HCT116 (cell line): ENCODE data around the gene NOP10. TPM values are rescaled to one million over a fixed set of nuclear protein-coding genes. Genes with fewer than 3 reads are reported as not detected.

Experiments used
- ATAC-seq: fragments of 200-7000 bp; cut with Tn5 transposase; 2 replicates; pipeline ENCODE4 v1.9.1; 2020; ENCODE audit warnings: mild to moderate bottlenecking, moderate library complexity
- BruUV-seq: library from RNA; stranded (reverse); fragments of 400-500 nt; replicated peaks from 2 replicates; lab custom pipeline; 2021; lab: Mats Ljungman, UMichigan
- CTCF ChIA-PET: fragments of 300-600 bp; sonication (Branson Sonifier 250); formaldehyde crosslinking; loops from one replicate; lab custom pipeline; 2021; ENCODE audit warnings: antibody characterized with exemption; lab: Charles Lee
- POLR2A ChIA-PET: fragments of 300-600, 350-600 bp; sonication (Branson Sonifier 250); formaldehyde crosslinking; loops from one replicate; lab custom pipeline; 2021; ENCODE audit warnings: antibody characterized with exemption; lab: Charles Lee
- RAD21 ChIA-PET, 2 experiments: fragments of 300-600 bp; sonication (Branson Sonifier 250); formaldehyde crosslinking; loops; one replicate each; lab custom pipeline; 2023; ENCODE audit warnings: low total read pairs in 2 of 2; ENCODE audit not compliant: uncharacterized antibody in 2 of 2, unreplicated experiment in 2 of 2, low non-redundant PET in 1 of 2; lab: Charles Lee
- DNase-seq: peaks from one replicate; pipeline ENCODE4 v3.0.0-alpha.2; 2010; ENCODE audit warnings: low read depth, low spot score
- H2AFZ ChIP-seq: fragments of 200-600 bp; shearing (Covaris generic), sonication (generic); 2 replicates; pipeline ENCODE4 v1.6.1; 2017; ENCODE audit warnings: low read depth, mixed run types, mixed read lengths, antibody characterized with exemption, low read length; ENCODE audit not compliant: poor library complexity, severe bottlenecking
- H3K27ac ChIP-seq: 2 replicates; pipeline ENCODE4 v1.5.1; 2012; ENCODE audit warnings: low read depth, low read length
- H3K27me3 ChIP-seq: fragments of 200-600 bp; sonication (generic); 2 replicates; pipeline ENCODE4 v1.6.1; 2016; ENCODE audit warnings: mixed run types, low read length, mixed read lengths; ENCODE audit not compliant: insufficient read depth
- H3K36me3 ChIP-seq, 2 experiments: fragments of 200-500 bp in 1 of 2; fragments of 200-600 bp in 1 of 2; sonication (Bioruptor generic) in 1 of 2; sonication (generic) in 1 of 2; 2 replicates each; pipeline versions ENCODE4 v1.5.1 to v1.6.1; 2014 to 2016; ENCODE audit warnings: low read length in 2 of 2, inconsistent platforms in 1 of 2, mixed read lengths in 1 of 2, mixed run types in 1 of 2; ENCODE audit not compliant: insufficient read depth in 2 of 2, control insufficient read depth in 1 of 2
- H3K4me1 ChIP-seq, 2 experiments: fragments of 200-600 bp in 1 of 2; sonication (generic) in 1 of 2; 2 replicates each; pipeline versions ENCODE4 v1.5.1 to v1.6.1; 2012 to 2017; ENCODE audit warnings: low read length in 2 of 2, inconsistent platforms in 1 of 2, mild to moderate bottlenecking in 1 of 2, mixed read lengths in 1 of 2, mixed run types in 1 of 2, moderate library complexity in 1 of 2; ENCODE audit not compliant: insufficient read depth in 2 of 2, control insufficient read depth in 1 of 2
- H3K4me2 ChIP-seq: fragments of 200-600 bp; sonication (generic); 2 replicates; pipeline ENCODE4 v1.6.1; 2017; ENCODE audit warnings: mixed run types, low read length, mixed read lengths
- H3K4me3 ChIP-seq, 2 experiments: fragments of 200-600 bp in 1 of 2; sonication (generic) in 1 of 2; replicated peaks in 1 of 2; 2 replicates each; pipeline ENCODE4 v1.5.1; 2011 to 2016; ENCODE audit warnings: low read length in 2 of 2, control low read depth in 1 of 2, low read depth in 1 of 2, mild to moderate bottlenecking in 1 of 2, mixed read lengths in 1 of 2, mixed run types in 1 of 2
- H3K79me2 ChIP-seq: fragments of 200-600 bp; sonication (generic); 2 replicates; pipeline ENCODE4 v1.6.1; 2017; ENCODE audit warnings: mild to moderate bottlenecking, mixed run types, low read length, moderate library complexity, mixed read lengths; ENCODE audit not compliant: insufficient read depth
- H3K9ac ChIP-seq: fragments of 200-600 bp; sonication (generic); 2 replicates; pipeline ENCODE4 v1.6.1; 2016; ENCODE audit warnings: low read length, mixed read lengths
- H3K9me2 ChIP-seq: fragments of 200-600 bp; sonication (generic), shearing (Covaris generic); 2 replicates; pipeline ENCODE4 v1.6.1; 2017; ENCODE audit warnings: mixed run types, mild to moderate bottlenecking, moderate library complexity; ENCODE audit not compliant: insufficient read depth
- H3K9me3 ChIP-seq, 2 experiments: fragments of 200-500 bp in 1 of 2; fragments of 200-600 bp in 1 of 2; sonication (Bioruptor generic) in 1 of 2; sonication (generic) in 1 of 2; 2 replicates each; pipeline ENCODE4 v1.6.1; 2014 to 2017; ENCODE audit warnings: low read length in 2 of 2, mixed read lengths in 2 of 2, inconsistent platforms in 1 of 2, low read depth in 1 of 2, mild to moderate bottlenecking in 1 of 2, mixed run types in 1 of 2, moderate library complexity in 1 of 2; ENCODE audit not compliant: control insufficient read depth in 1 of 2, insufficient read depth in 1 of 2
- H4K20me1 ChIP-seq: fragments of 200-600 bp; sonication (generic), shearing (Covaris generic); 2 replicates; pipeline ENCODE4 v1.6.1; 2017; ENCODE audit warnings: mixed run types, mild to moderate bottlenecking, moderate library complexity; ENCODE audit not compliant: insufficient read depth
- ATF3 ChIP-seq: IDR thresholded peaks from 2 replicates; pipeline ENCODE4 v1.6.1; 2012
- CEBPB ChIP-seq: IDR thresholded peaks from 2 replicates; pipeline ENCODE4 v1.6.1; 2012; ENCODE audit warnings: low read depth
- CTCF ChIP-seq, 3 experiments: fragments of 200-600 bp in 1 of 3; sonication (generic) in 1 of 3; IDR thresholded peaks in 2 of 3; conservative IDR thresholded peaks in 1 of 3; 2 replicates each; pipeline ENCODE4 v1.5.1; 2012 to 2017; ENCODE audit warnings: low read depth in 2 of 3, low read length in 2 of 3, antibody characterized with exemption in 1 of 3, borderline replicate concordance in 1 of 3, control low read depth in 1 of 3, mild to moderate bottlenecking in 1 of 3, mixed read lengths in 1 of 3, mixed run types in 1 of 3, moderate library complexity in 1 of 3; ENCODE audit not compliant: insufficient read depth in 1 of 3
- EZH2 ChIP-seq: fragments of 200-600 bp; sonication (generic); IDR thresholded peaks from 2 replicates; pipeline ENCODE4 v1.6.1; 2017; ENCODE audit warnings: antibody characterized with exemption, mixed run types
- FOSL1 ChIP-seq: IDR thresholded peaks from 2 replicates; pipeline ENCODE4 v1.6.1; 2012; ENCODE audit warnings: low read depth
- MAX ChIP-seq: IDR thresholded peaks from 2 replicates; pipeline ENCODE4 v1.6.1; 2012
- TCF7L2 ChIP-seq: IDR thresholded peaks from 2 replicates; pipeline ENCODE4 v1.7.0; 2011; ENCODE audit warnings: borderline replicate concordance, inconsistent platforms; ENCODE audit not compliant: insufficient read depth, insufficient read length; ENCODE audit errors: extremely low read depth
- ZFX ChIP-seq: fragments of 450-650 bp; IDR thresholded peaks from 2 replicates; pipeline ENCODE4 v1.6.1; 2017
- intact Hi-C: fragments of 100-400 bp; cut with micrococcal nuclease; formaldehyde crosslinking; loops from 2 replicates; pipeline ENCODE4 v1.10.0; 2022
- total RNA-seq: library from RNA; stranded (reverse); gene quantifications from one replicate; pipeline ENCODE4 v1.2.1, GENCODE V29; 2021; ENCODE audit not compliant: unreplicated experiment

Gene NOP10
- total RNA-seq, 1 experiment from 2014 or later = 216 TPM

- Histone ChIP-seq H4K20me1 (no peaks in the 10 kb centered on the region), H3K36me3 (peaks cover 14 to 17% of the 10 kb centered on the region in 2 experiments), H3K27ac (no peak overlapping the region), H3K79me2 (peaks cover 17% of the 10 kb centered on the region), H3K4me3 (no peak overlapping the region), H3K9ac (no peak overlapping the region), H3K4me1 (peaks cover 3 to 20% of the 10 kb centered on the region in 2 experiments; a peak in 3 of 4 replicates), H3K4me2 (no peak overlapping the region), H3K9me2 (no peaks in the 10 kb centered on the region), H3K9me3 (no peaks in the 10 kb centered on the region), H2AFZ (no peak overlapping the region), H3K27me3 (no peaks in the 10 kb centered on the region)
- ChIA-PET CTCF (no interaction called here), POLR2A (no interaction called here), RAD21 (no interaction called here)
- no peak for DNase-seq
- intact Hi-C loops = loop anchor here (5.0 kb wide), 1 partner anchor 98 kb away; no protein-coding TSS in a partner anchor
- no TSS peak for BruUV-seq
- ATAC-seq = no peak
- TF ChIP-seq CEBPB (no peak), CTCF (IDR thresholded peaks at IDR 0.05 in 2 of 3, conservative IDR thresholded peaks at IDR 0.05 in 1 of 3; ENCODE audit: borderline replicate concordance in 1 of 3, insufficient read depth in 1 of 3, low read depth in 2 of 3, low read length in 2 of 3) (no peak), ZFX (no peak), MAX (no peak), TCF7L2 (no peak), ATF3 (no peak), EZH2 (no peak), FOSL1 (no peak)
Observed at GRCh38 chr15:34335176-34336032, 7.5 kb downstream of the NOP10 start.
